Cerebellar nuclear complex (tissue), 1 donor: ENCODE measurements around the gene DFFB.

Source experiments
- DNase-seq, 2 experiments: peaks; one replicate each; lab custom pipeline; 2025; lab: John Stamatoyannopoulos, UW

Gene DFFB

GRCh38 chr1:3831689-3832088 lies 25.6 kb upstream of the DFFB start:
- no peak for DNase-seq

DNA sequence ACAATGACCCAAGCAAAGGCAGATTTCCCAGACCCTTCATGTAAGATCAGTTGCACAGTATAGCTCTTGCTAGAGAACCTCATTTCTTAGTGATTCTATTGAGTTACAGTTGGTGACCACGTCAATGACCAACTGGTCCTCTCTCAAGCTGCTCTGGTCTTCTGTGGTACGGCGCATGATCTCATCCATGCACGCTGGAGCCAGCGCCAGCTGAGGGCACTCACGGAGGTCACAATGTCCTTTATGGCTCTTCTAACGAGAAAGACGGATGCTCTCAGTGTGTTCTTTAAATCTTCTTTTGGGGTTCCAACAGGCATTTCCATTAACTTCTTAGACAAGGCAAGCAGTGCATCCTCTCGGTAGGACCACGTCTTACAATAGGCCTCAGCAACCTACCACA lies 22.6 kb upstream of the DFFB start:
- no peak for DNase-seq

DNA sequence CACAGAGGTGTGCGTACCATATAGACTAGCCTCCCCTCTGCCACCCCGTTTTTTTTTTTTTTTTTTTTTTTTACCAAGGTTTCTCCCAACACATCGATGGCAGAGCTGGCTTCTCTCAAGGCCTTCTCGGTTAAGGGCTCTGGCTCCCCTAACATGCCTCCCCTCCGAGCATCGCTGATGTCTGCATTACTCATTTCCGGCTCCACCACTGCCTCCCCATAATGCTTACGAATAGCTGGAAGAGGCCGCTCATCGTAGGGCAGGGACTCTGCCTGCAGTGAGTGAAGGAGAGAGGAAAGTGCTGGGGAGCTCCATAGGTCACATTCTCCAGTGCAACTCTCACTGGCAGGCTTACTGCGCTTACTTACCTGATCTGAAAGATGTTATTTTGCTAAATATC lies 20.9 kb upstream of the DFFB start:
- DNase-seq, result no peak

GRCh38 chr1:3837200-3837599 lies 20.1 kb upstream of the DFFB start:
- no peak for DNase-seq

- no peak for DNase-seq
These were observed 19.6 kb upstream of the DFFB start for GRCh38 chr1:3837685-3838084.

DNA sequence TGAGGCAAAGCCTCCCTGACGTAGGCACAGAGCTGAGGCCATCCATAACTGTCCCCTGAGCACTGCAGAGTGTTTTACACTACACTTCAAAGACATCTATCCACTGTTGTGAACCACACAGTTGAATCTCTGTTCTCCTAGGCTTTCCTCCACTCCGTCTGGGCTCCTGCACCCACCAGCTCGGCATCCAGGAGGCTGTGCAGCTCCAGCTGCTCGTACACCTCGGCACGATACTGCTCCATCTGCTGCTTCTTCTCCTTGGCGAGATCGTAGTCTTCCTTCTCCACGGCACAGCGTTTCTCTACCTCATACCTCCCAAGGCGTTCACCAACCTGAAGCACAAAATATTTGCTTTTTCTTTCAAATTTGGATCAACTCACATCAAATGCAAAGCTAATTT lies 18.5 kb upstream of the DFFB start:
- DNase-seq, result no peak

GRCh38 chr1:3841491-3841890 lies 15.8 kb upstream of the DFFB start:
- DNase-seq, result no peak

DNA sequence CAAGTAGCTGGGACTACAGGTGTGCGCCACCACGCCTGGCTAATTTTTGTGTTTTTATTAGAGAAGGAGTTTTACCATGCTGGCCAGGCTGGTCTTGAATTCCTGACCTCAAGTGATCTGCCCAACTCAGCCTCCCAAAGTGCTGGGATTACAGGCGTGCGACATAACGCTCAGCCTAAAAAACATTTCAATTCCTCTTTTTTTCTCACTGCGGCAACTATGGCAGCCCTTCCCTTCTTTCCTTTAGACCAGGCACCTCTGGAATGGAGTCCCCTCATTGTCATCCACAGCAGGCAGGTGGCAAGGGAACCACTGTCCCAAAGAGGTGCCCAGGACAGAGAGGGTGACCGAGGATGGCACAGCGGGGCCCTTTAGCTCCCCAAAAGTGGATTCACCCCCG lies 14.4 kb upstream of the DFFB start:
- no peak for DNase-seq

DNA sequence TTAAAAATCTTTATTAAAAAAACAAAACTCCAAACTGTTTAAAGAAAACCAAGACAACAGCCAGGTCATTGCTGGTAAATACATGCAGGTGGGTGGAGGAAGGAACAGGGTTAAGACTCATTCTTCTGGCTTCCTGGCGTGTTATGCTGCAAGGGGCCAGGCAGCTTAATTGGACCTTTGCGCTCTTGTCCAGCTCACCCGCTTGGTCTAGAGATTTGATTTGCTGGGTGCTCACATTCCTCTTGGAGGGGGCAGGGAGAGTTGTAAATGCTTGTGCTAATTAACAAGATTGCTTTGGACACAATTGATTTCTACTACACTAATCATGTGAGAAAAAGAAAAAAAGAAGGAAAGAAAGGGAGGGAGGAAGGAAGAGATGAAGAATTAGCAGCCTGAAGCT lies 10.7 kb upstream of the DFFB start:
- DNase-seq, result no peak

DNA sequence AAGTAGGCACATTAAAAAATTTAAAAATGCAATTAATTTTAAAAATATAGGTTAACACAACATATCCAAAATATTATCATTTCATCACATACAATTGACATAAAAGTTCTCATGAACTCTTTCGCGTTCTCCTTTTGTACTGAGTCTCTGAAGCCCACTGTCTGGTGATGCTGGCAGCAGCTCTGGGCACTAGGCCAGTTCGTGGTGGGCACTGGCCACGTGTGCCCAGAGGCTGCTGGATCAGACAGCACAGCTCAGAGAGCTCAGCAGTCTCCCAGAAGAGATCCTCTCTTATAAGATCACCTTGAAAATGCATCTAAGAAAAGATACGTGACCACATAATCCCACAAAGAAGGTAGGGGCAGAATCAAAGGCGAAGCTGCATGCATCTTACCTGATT lies 10.2 kb upstream of the DFFB start:
- DNase-seq, result no peak

DNA sequence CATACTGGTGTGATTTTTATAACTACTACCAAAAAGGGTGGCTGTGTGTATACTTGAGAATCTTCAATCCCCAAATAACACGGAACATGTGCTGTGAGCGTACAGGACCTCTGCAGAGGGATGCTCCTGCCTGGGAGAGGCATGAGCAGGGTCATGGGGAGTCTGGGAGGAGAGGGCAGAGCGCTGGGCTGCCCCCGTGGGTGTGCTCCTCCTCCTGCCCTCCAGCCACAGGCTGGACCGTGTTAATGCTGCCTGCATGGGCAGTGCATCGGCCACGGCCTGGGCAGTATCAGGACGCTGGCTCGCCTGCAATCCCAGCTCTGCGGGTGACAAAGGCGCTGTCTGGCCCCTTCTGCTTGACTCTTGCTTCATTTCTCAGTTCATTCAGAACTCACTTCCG lies 6.4 kb upstream of the DFFB start:
- DNase-seq, result no peak

- no peak for DNase-seq
These were observed 6.0 kb upstream of the DFFB start for GRCh38 chr1:3851292-3851691.

- no peak for DNase-seq
These were observed 5.2 kb upstream of the DFFB start for GRCh38 chr1:3852091-3852490.

GRCh38 chr1:3852711-3853485 lies 4.4 kb upstream of the DFFB start:
- no peak for DNase-seq

DNA sequence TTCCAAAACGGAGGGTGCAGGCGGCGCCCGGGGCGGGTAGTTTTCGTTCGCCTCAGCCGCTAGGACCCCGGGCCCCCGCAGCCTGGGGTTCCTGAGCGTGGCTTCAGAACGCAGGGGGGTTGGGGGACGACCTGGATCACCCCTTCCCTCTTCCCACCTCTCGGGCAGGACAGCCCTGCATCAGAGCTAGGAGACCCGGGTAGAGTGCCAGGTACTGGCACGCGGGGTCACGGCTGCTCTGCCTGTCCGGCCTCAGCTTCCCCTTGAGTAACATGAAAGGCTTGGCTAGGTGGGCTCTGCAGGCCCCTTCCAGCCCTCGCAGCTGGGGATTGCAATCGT lies 484 bp downstream of the DFFB start:
- DNase-seq, result no peak

- DNase-seq, result peak in 1 of 2 experiments; percentile 3
These were observed 1.1 kb downstream of the DFFB start for GRCh38 chr1:3858231-3858981.

DNA sequence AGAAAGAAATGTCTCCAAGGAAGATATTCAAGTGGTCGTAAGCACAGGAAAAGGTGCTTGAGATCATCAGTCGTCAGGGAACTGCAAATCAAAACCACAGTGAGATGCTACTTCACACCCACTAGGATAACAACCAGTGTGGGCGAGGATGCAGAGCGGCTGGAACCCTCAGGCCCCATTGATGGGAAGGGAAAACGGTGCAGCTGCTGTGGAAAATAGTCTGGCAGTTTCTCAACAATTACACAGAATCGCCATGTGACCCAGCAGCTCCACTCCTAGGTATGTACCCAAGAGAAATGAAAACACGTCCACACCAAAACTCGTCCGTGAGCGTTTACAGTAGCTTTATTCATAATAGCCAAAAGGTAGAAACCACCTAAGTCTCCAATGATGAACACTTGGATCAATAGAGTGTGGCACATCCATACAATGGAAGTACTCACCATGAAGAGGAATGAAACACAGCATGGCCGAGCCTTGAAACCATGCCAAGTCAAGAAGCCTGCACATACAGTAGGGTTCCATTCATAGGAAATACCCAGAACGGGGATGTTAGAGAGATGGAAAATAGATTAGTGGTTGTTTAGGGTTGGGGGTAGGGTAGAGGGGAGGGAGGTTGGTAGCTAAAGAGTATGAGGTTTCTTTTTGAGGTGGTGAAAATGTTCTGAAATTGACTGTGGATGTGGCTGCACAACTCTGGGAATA lies 6.1 kb downstream of the DFFB start:
- no peak for DNase-seq

- DNase-seq, result no peak
These were observed 7.6 kb downstream of the DFFB start for GRCh38 chr1:3864884-3865283.

DNA sequence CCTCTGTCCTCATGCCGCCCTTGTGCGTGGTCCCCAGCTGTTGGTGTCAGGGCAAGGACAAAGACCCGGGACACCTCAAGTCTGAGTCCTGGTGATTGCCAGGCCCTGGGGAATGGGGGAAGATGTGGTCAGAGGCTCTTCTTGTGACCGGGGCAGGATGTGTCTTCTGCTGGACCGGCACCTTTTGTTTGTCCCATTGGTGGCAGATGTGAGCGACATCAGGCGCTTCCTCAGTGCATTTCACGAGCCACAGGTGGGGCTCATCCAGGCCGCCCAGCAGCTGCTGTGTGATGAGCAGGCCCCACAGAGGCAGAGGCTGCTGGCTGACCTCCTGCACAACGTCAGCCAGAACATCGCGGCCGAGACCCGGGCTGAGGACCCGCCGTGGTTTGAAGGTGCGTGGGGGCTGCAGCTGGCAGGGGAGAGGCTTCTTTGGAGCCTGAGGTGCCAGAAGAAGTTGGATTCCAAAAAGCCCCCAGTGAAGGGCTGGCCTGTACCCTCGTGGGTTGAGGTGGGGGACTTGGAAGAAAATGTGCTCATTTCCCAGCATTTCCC lies 8.4 kb downstream of the DFFB start:
- DNase-seq, result no peak

DNA sequence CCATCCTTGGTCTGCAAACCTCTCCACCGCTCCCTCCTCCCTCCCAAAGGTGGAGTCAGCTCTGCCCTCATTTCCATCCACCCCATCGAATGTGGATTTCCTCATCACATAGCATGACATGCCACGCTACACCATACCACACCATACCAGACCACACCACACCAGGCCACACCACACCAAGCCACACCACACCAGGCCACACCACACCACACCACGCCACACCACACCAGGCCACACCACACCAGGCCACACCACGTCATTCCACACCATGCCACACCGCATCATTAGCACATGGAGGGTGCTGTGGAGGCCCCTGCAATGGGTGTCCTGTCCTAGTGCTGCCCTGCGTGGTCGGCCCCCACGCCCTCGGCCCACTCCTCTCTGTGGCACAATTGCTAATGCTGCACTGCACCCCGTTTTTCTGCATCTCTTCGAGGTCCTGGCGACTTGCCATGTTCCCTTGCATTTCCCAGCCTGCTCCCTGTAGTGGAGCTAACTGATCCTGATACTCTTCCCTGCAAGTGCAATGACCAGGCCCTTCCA lies 11.3 kb downstream of the DFFB start:
- DNase-seq, result no peak

DNA sequence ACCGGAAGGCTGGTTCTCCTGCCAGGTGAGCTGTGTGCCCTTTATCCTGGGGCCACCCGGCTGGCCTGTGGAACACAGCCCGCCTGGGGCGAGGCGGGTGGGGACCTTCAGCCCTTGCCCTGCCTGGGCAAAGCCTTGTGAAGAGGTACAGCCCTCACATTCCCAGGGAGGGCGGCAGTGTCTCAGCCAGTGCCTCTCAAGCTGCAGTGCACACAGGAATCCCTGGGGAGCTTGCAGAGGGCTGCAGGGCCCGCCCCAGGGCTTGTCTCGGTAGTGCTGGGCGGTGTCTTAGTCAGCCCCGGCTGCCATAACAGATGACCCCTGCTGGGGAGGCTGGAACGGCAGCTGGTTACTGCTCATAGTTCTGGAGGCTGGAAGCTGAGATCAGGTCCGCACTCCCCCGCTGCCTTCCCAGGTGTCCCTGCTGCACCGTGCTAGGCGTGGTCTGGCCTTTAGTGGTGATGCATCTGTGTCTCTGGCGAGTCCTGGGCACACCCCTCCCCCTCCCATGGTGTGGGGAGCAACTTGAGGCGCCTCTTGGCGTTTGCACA lies 12.6 kb downstream of the DFFB start:
- no peak for DNase-seq

DNA sequence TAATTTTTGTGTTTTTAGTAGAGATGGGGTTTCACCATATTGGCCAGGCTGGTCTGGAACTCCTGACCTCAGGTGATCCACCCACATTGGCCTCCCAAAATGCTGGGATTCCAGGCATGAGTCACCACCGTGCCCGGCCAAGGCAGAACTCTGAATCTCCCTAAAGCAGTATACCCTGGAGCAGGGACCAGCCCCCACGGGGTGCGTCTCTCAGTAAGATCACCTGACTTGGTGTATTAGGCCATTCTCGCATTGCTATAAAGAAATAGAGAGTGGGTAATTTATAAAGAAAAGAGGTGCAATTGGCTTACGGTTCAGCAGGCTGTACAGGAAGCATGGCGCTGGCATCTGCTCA lies 14.2 kb downstream of the DFFB start:
- DNase-seq, result no peak
